ENCODE results near the gene ERFE.
"Not testable (repeated sequence)": the region's sequence is repeated elsewhere in the genome, so short reads cannot be mapped to it uniquely, and the experiment has no call there.

ERFE gene

DNA sequence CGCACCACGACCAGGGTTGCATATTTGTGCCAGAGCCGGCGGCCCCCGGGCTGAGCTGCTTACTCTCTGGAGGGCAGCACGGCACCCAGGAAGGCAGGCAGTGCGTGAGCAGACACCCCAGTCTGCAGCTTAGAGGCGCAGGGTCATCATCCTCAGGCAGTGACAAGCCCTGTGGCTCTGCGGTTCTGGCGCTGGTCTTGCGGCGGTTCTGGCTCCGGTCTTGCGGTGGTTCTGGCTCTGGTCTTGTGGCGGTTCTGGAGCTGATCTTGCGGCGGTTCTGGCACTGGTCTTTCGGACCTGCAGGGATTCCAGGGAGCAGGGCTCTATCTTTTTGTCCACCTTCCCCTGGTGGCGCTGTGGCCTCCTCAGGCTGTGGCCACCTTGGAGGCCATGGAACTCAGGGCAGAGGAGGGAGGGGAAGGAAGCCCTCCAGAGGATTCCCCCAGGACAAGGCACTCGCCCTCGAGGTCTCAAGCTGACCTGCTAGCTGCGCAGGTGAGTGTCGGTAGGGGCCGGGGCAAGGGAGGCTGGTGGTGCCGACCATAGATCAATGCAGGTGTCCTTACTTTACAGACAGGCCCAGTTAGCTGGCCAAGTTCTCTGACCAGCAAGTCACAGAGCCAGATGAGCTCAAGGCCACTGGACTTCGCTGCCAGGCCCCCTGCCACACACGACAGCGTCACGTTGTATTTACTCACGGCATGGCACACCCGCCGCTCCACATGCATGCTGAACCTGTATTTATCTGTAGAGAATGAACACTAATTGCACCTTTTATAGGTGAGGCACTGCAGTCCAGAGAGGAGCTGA is 43.7 kb upstream of the ERFE start:
- H3K9me3 ChIP-seq (ENCODE audit: insufficient read depth, low read length): no peaks in the 10 kb centered on the region; the same call in 1 of the 2 replicates
- no peak overlapping the region for H3K9ac ChIP-seq (ENCODE audit: low read length)
- no peak overlapping the region for H3K4me2 ChIP-seq (ENCODE audit: low read length)

DNA sequence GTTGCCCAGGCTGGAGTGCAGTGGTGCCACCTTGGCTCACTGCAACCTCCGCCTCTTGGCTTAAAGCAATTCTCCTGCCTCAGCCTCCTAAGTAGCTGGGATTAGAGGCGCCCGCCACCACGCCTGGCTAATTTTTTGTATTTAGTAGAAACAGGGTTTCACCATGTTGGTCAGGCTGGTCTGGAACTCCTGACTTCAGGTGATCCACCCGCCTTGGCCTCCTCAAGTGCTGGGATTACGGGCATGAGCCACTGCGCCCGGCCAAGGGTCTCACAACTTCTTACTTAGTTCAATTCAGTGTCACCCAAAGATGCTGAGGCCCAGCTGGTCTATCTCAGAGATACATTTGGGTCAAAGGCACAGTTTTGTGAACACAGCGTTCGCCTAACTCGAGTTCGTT is 43.1 kb upstream of the ERFE start:
- H3K4me1 ChIP-seq (ENCODE audit: low read length): peaks cover 12% of the 10 kb centered on the region
- not testable (repeated sequence) for H3K9me3 ChIP-seq (ENCODE audit: insufficient read depth, low read length); H2AFZ ChIP-seq (ENCODE audit: low read depth, low read length); H3K4me3 ChIP-seq (ENCODE audit: low read length); H3K27ac ChIP-seq (ENCODE audit: low read length); H3K27me3 ChIP-seq (ENCODE audit: low read depth, low read length); H3K9ac ChIP-seq (ENCODE audit: low read length); H3K4me2 ChIP-seq (ENCODE audit: low read length); H3K36me3 ChIP-seq (replicated peaks; ENCODE audit: low read depth, low read length); H4K20me1 ChIP-seq (ENCODE audit: insufficient read depth, low read length); H3K79me2 ChIP-seq (ENCODE audit: low read length)

More for the DNA sequence above, 43.7 kb upstream of the ERFE start:
- no peak overlapping the region for H3K27ac ChIP-seq (ENCODE audit: low read length)
- TF ChIP-seq, protein P1, sequence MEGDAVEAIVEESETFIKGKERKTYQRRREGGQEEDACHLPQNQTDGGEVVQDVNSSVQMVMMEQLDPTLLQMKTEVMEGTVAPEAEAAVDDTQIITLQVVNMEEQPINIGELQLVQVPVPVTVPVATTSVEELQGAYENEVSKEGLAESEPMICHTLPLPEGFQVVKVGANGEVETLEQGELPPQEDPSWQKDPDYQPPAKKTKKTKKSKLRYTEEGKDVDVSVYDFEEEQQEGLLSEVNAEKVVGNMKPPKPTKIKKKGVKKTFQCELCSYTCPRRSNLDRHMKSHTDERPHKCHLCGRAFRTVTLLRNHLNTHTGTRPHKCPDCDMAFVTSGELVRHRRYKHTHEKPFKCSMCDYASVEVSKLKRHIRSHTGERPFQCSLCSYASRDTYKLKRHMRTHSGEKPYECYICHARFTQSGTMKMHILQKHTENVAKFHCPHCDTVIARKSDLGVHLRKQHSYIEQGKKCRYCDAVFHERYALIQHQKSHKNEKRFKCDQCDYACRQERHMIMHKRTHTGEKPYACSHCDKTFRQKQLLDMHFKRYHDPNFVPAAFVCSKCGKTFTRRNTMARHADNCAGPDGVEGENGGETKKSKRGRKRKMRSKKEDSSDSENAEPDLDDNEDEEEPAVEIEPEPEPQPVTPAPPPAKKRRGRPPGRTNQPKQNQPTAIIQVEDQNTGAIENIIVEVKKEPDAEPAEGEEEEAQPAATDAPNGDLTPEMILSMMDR (IDR thresholded peaks at IDR 0.05; ENCODE audit: low read depth, low read length): no peak
- TF ChIP-seq EZH2phosphoT487 (IDR thresholded peaks at IDR 0.05; ENCODE audit: low read depth): no peak
- peaks cover 8% of the 10 kb centered on the region for H3K4me1 ChIP-seq (ENCODE audit: low read length)
- H3K79me2 ChIP-seq (ENCODE audit: low read length): no peaks in the 10 kb centered on the region
- no peaks in the 10 kb centered on the region for H3K27me3 ChIP-seq (ENCODE audit: low read depth, low read length)
- H4K20me1 ChIP-seq (ENCODE audit: insufficient read depth, low read length): no peaks in the 10 kb centered on the region
- no peak overlapping the region for H3K4me3 ChIP-seq (ENCODE audit: low read length)
- H2AFZ ChIP-seq (ENCODE audit: low read depth, low read length): no peak overlapping the region
- H3K36me3 ChIP-seq (replicated peaks; ENCODE audit: low read depth, low read length): no peaks in the 10 kb centered on the region

DNA sequence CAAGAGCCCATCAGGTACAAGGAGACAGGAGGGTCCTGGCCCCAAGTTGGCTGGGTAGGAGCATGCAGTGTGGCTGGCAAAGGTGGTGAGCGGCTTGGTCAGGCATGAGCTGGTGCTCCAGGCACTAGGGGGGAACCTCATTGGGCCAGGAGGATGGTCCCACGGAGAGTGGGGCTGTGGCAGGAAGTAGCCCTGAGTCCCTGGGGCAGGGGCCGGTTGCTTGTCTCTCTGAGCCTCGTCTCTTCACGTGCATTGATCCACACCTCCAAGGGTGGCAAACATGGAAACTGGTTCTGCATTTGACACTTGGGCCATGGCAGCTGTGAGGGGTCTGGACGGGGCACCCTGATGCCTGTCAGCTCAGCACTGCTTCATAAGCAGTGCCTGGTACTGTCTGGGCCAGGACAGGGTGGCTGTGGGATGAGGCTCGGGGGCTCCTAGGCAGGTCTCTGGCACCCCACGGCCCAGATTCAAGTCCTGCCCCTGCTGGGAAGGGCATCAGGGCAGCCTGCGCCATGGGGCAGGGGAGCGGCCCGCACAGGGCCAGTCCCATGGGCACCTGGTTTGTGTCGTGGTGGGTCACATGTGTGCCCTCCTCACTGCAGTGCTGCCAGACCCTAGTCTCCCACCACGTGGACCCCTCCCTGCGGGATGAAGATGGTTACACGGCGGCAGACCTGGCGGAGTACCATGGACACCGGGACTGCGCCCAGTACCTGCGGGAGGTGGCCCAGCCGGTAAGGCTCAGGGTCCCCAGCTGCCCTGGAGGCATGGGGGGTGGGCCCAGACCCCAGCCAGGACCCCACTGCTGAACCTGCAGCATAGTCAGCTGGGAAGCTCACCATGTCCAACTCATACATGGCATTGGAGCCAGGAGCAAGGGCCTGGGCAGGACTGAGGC is 42.2 kb upstream of the ERFE start:
- Histone ChIP-seq H3K27ac (ENCODE audit: low read length) (no peak overlapping the region), H2AFZ (ENCODE audit: low read depth, low read length) (no peak overlapping the region), H3K9me3 (ENCODE audit: insufficient read depth, low read length) (no peaks in the 10 kb centered on the region; the same call in 1 of the 2 replicates), H3K4me2 (ENCODE audit: low read length) (no peak overlapping the region), H3K27me3 (ENCODE audit: low read depth, low read length) (no peaks in the 10 kb centered on the region), H3K4me1 (ENCODE audit: low read length) (peaks cover 12% of the 10 kb centered on the region), H3K4me3 (ENCODE audit: low read length) (no peak overlapping the region), H3K36me3 (replicated peaks; ENCODE audit: low read depth, low read length) (no peaks in the 10 kb centered on the region), H3K79me2 (ENCODE audit: low read length) (no peaks in the 10 kb centered on the region), H3K9ac (ENCODE audit: low read length) (no peak overlapping the region), H4K20me1 (ENCODE audit: insufficient read depth, low read length) (no peaks in the 10 kb centered on the region)
- TF ChIP-seq EZH2phosphoT487 (IDR thresholded peaks at IDR 0.05; ENCODE audit: low read depth): no peak
- TF ChIP-seq, protein P1 (IDR thresholded peaks at IDR 0.05; ENCODE audit: low read depth, low read length): no peak

DNA sequence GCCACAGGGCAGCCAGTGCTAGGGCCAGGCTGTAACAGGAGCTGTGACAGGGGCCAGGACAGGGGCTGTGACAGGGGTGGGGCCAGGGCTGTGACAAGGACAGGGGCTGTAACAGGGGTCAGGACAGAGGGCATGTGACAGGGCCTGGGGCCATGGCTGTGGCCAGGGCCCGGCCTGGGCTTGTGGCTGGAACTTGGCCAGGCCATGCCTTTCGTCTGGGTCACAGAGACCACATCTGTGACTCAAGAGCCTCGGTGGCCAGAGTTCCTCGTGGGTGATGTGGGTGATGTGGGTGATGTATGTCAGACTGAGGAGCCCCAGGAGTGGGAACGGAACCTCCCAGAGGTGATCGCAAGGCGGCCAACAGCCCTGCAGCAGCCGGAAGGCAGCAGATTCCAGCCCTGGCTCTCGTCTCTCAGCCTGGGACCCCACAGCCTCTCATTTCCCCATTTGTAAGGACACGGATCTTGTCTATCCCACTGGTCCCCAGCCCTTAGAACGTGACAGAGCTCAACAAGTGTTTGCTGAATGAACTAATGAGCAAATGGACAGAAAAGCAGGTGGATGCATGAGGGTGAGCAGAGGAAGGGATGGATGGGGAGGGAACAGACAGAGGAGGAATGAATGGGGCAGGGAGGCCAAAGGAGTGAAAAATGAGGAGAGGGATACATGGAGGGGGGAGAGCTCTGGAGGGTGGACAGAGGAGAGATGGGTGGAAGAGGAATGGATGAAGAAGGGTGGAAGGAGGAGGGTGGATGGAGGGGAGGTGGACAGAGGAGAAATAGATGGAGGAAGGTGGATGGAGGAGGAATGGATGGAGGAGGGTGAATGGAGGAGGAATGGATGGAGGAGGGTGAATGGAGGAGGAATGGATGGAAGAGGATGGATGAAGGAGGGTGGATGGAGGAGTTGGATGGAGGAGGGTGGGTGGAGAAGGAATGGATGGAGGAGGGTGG is 41.3 kb upstream of the ERFE start:
- Histone ChIP-seq H2AFZ (ENCODE audit: low read depth, low read length) (no peak overlapping the region), H3K9ac (ENCODE audit: low read length) (no peak overlapping the region), H3K4me1 (ENCODE audit: low read length) (peaks cover 12% of the 10 kb centered on the region), H3K9me3 (ENCODE audit: insufficient read depth, low read length) (no peaks in the 10 kb centered on the region; the same call in 1 of the 2 replicates), H3K79me2 (ENCODE audit: low read length) (no peaks in the 10 kb centered on the region), H3K4me3 (ENCODE audit: low read length) (no peak overlapping the region), H3K4me2 (ENCODE audit: low read length) (no peak overlapping the region), H3K27me3 (ENCODE audit: low read depth, low read length) (no peaks in the 10 kb centered on the region), H3K36me3 (replicated peaks; ENCODE audit: low read depth, low read length) (no peaks in the 10 kb centered on the region), H3K27ac (ENCODE audit: low read length) (no peak overlapping the region), H4K20me1 (ENCODE audit: insufficient read depth, low read length) (no peaks in the 10 kb centered on the region)
- TF ChIP-seq, protein P1 (IDR thresholded peaks at IDR 0.05; ENCODE audit: low read depth, low read length): no peak
- TF ChIP-seq EZH2phosphoT487 (IDR thresholded peaks at IDR 0.05; ENCODE audit: low read depth): no peak

Data from OCI-LY3 (cell line).